OCI-LY3 (cell line): Measurements from ENCODE around the gene ZFP36L1.

Experiments
- H2AFZ ChIP-seq: fragments of 200-600, 300-600 bp; shearing (Covaris generic); 2 replicates; pipeline ENCODE4 v1.6.0; 2014; ENCODE audit warnings: antibody characterized with exemption, low read depth, low read length
- H3K27ac ChIP-seq: fragments of 200-600, 300-600 bp; sonication (generic); 2 replicates; pipeline ENCODE4 v1.5.1; 2014; ENCODE audit warnings: mild to moderate bottlenecking, low read length, moderate library complexity, mixed read lengths
- H3K27me3 ChIP-seq: fragments of 200-600, 300-600 bp; sonication (generic); 2 replicates; pipeline ENCODE4 v1.6.1; 2014; ENCODE audit warnings: low read depth, low read length, mixed read lengths
- H3K36me3 ChIP-seq: fragments of 200-600, 300-600 bp; sonication (generic); replicated peaks from 2 replicates; pipeline ENCODE3; 2014; ENCODE audit warnings: low read depth, low read length, mixed read lengths
- H3K4me1 ChIP-seq: fragments of 300-600, 200-600 bp; sonication (generic); 2 replicates; pipeline ENCODE4 v1.6.1; 2014; ENCODE audit warnings: low read length, mixed read lengths
- H3K4me2 ChIP-seq: fragments of 200-600, 300-600 bp; sonication (generic); 2 replicates; pipeline ENCODE4 v1.6.1; 2014; ENCODE audit warnings: low read length, mixed read lengths
- H3K4me3 ChIP-seq: fragments of 300-600, 200-600 bp; sonication (generic); 2 replicates; pipeline ENCODE4 v1.5.1; 2014; ENCODE audit warnings: antibody characterized with exemption, mild to moderate bottlenecking, low read length, moderate library complexity
- H3K79me2 ChIP-seq: fragments of 300-600, 200-600 bp; shearing (Covaris generic); 2 replicates; pipeline ENCODE4 v1.6.1; 2014; ENCODE audit warnings: mild to moderate bottlenecking, low read length, mixed read lengths
- H3K9ac ChIP-seq: fragments of 300-600, 200-600 bp; shearing (Covaris generic); 2 replicates; pipeline ENCODE4 v1.6.0; 2014; ENCODE audit warnings: mild to moderate bottlenecking, low read length, moderate library complexity
- H3K9me3 ChIP-seq: fragments of 200-600, 300-600 bp; shearing (Covaris generic); 2 replicates; pipeline ENCODE4 v1.6.1; 2014; ENCODE audit warnings: low read length, mixed read lengths; ENCODE audit not compliant: insufficient read depth
- H4K20me1 ChIP-seq: fragments of 200-600, 300-600 bp; sonication (generic); 2 replicates; pipeline ENCODE4 v1.6.1; 2016; ENCODE audit warnings: low read length, mixed read lengths; ENCODE audit not compliant: insufficient read depth
- CTCF ChIP-seq: fragments of 200-600, 300-600 bp; sonication (generic); IDR thresholded peaks from 2 replicates; pipeline ENCODE4 v1.5.1; 2014; ENCODE audit warnings: antibody characterized with exemption, low read length, low read depth
- EZH2phosphoT487 ChIP-seq: fragments of 200-600 bp; shearing (Covaris generic); IDR thresholded peaks from 2 replicates; pipeline ENCODE4 v1.6.1; 2018; ENCODE audit warnings: antibody characterized with exemption, mixed run types, low read depth

Gene ZFP36L1

DNA sequence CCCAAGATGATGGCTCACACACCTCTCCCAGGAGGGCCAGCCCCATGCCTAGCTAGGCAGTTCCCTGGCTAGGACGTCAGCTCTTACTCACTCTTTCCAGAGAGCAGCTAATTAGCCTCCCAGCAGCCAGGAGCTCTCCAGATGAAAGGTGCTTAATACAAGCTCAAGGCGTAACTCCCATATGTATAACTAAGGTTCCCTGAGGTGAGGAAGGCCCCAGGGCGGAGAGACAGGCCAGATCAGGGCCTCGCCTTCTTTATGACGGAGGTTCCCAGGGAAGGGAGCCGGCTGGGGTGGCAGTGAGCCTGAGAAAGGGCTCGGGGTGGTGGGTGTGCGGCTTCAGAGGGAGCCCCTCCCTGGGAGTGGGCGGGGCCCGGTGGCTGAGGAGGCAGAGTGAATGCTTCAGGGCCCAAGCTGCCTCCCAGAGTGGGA, 26.4 kb upstream of the ZFP36L1 start:
- Histone ChIP-seq H3K27ac (no peak overlapping the region), H4K20me1 (no peaks in the 10 kb centered on the region), H2AFZ (no peak overlapping the region), H3K9ac (no peak overlapping the region), H3K4me1 (peaks cover 54% of the 10 kb centered on the region), H3K27me3 (no peaks in the 10 kb centered on the region), H3K36me3 (no peaks in the 10 kb centered on the region), H3K4me2 (no peak overlapping the region), H3K79me2 (peaks cover 13% of the 10 kb centered on the region), H3K4me3 (no peak overlapping the region), H3K9me3 (no peaks in the 10 kb centered on the region)
- TF ChIP-seq CTCF, result no peak
- no peak for TF ChIP-seq EZH2phosphoT487

- Histone ChIP-seq H3K4me2 (no peak overlapping the region), H3K79me2 (peaks cover 13% of the 10 kb centered on the region), H2AFZ (no peak overlapping the region), H4K20me1 (no peaks in the 10 kb centered on the region), H3K9ac (no peak overlapping the region), H3K27ac (no peak overlapping the region), H3K36me3 (no peaks in the 10 kb centered on the region), H3K4me3 (no peak overlapping the region), H3K4me1 (peaks cover 62% of the 10 kb centered on the region), H3K27me3 (no peaks in the 10 kb centered on the region), H3K9me3 (no peaks in the 10 kb centered on the region)
- no peak for TF ChIP-seq CTCF
- no peak for TF ChIP-seq EZH2phosphoT487
Observed at GRCh38 chr14:68817506-68818212, 24.8 kb upstream of the ZFP36L1 start.

GRCh38 chr14:68816943-68817430, 24.1 kb upstream of the ZFP36L1 start:
- Histone ChIP-seq H3K4me1 (peaks cover 61% of the 10 kb centered on the region), H3K4me2 (peak overlapping the region; percentile 91), H2AFZ (0 out of 2 replicates have a peak overlapping the region, but pooled peaks have one; percentile 59), H3K36me3 (no peaks in the 10 kb centered on the region), H4K20me1 (no peaks in the 10 kb centered on the region), H3K79me2 (peaks cover 13% of the 10 kb centered on the region), H3K9me3 (no peaks in the 10 kb centered on the region), H3K27ac (0 out of 2 replicates have a peak overlapping the region, but pooled peaks have one; percentile 87), H3K4me3 (peak overlapping the region; percentile 76), H3K9ac (peak overlapping the region; percentile 85), H3K27me3 (no peaks in the 10 kb centered on the region)
- TF ChIP-seq CTCF (no peak), EZH2phosphoT487 (no peak)

GRCh38 chr14:68816183-68816942, 23.5 kb upstream of the ZFP36L1 start:
- H3K79me2 ChIP-seq, result peaks cover 13% of the 10 kb centered on the region
- H3K9ac ChIP-seq, result peak overlapping the region; percentile 85
- peaks cover 55% of the 10 kb centered on the region for H3K4me1 ChIP-seq
- H2AFZ ChIP-seq, result peak overlapping the region; percentile 59; the same call in 1 of the 2 replicates
- peak overlapping the region; percentile 91 for H3K4me2 ChIP-seq
- peak overlapping the region; percentile 76 for H3K4me3 ChIP-seq
- peak overlapping the region; percentile 87 for H3K27ac ChIP-seq
- no peaks in the 10 kb centered on the region for H3K27me3 ChIP-seq
- H3K36me3 ChIP-seq, result no peaks in the 10 kb centered on the region
- TF ChIP-seq CTCF, result peak; percentile 85
- no peak for TF ChIP-seq EZH2phosphoT487
- H4K20me1 ChIP-seq, result no peaks in the 10 kb centered on the region
- H3K9me3 ChIP-seq, result no peaks in the 10 kb centered on the region
